GM12878 (cell line): ENCODE data around the gene CACNA1B. TPM values are rescaled to one million over a fixed set of nuclear protein-coding genes. Genes with fewer than 3 reads are reported as not detected.

Experiments used
- ATAC-seq: fragments of 200-7000 bp; cut with Tn5 transposase; 3 replicates; pipeline ENCODE4 v1.9.1; 2020; ENCODE audit warnings: mild to moderate bottlenecking, moderate library complexity
- BruUV-seq: library from RNA; stranded (reverse); fragments of 400-500 nt; replicated peaks from 2 replicates; lab custom pipeline; 2021; lab: Mats Ljungman, UMichigan
- CTCF ChIA-PET: fragments of 300-600 bp; sonication (Branson Sonifier 250); formaldehyde crosslinking; extraction: SDS; loops from one replicate; lab custom pipeline; 2021; ENCODE audit warnings: inconsistent platforms; lab: Yijun Ruan, JAX
- POLR2A ChIA-PET: fragments of 350-600 bp; formaldehyde crosslinking; extraction: SDS; loops from one replicate; lab custom pipeline; 2021; ENCODE audit warnings: inconsistent platforms; lab: Charles Lee
- RAD21 ChIA-PET: fragments of 300-600 bp; sonication (Branson Sonifier 250); formaldehyde crosslinking; loops from one replicate; lab custom pipeline; 2023; ENCODE audit warnings: antibody characterized with exemption; ENCODE audit not compliant: unreplicated experiment; lab: Charles Lee
- SMC1A ChIA-PET: fragments of 300-600 bp; sonication (Branson Sonifier 250); formaldehyde crosslinking; loops from one replicate; lab custom pipeline; 2023; ENCODE audit not compliant: unreplicated experiment, uncharacterized antibody; lab: Charles Lee
- DNase-seq: peaks from one replicate; pipeline ENCODE4 v3.0.0-alpha.2; 2011; ENCODE audit warnings: low read depth, low spot score
- FAIRE-seq: peaks from 3 replicates; lab custom pipeline; 2011; peaks lifted over from hg19 to GRCh38; lab: Jason Lieb, UNC
- H2AFZ ChIP-seq: 2 replicates; pipeline ENCODE4 v1.6.0; 2011; ENCODE audit warnings: low read depth, low read length, control low read depth; ENCODE audit not compliant: control insufficient read depth
- H3K27ac ChIP-seq: 2 replicates; pipeline ENCODE4 v1.5.1; 2011; ENCODE audit warnings: control low read depth; ENCODE audit not compliant: control insufficient read depth, insufficient read depth
- H3K27me3 ChIP-seq, 2 experiments: replicated peaks in 1 of 2; 2 replicates each; pipeline versions ENCODE4 v1.6.0 to v1.6.1; 2011; ENCODE audit warnings: low read length in 1 of 2; ENCODE audit not compliant: control insufficient read depth in 2 of 2, insufficient read depth in 2 of 2
- H3K36me3 ChIP-seq, 2 experiments: 2 replicates each; pipeline ENCODE4 v1.5.1; 2011; ENCODE audit warnings: low read length in 1 of 2; ENCODE audit not compliant: control insufficient read depth in 2 of 2, insufficient read depth in 2 of 2
- H3K4me1 ChIP-seq: 2 replicates; pipeline ENCODE4 v1.6.1; 2011; ENCODE audit warnings: mild to moderate bottlenecking, low read length, moderate library complexity, mixed read lengths; ENCODE audit not compliant: control insufficient read depth, insufficient read depth
- H3K4me2 ChIP-seq: 2 replicates; pipeline ENCODE4 v1.6.0; 2011; ENCODE audit warnings: control low read depth; ENCODE audit not compliant: control insufficient read depth, insufficient read depth
- H3K4me3 ChIP-seq: fragments of 200-600 bp; sonication (generic); 2 replicates; pipeline ENCODE4 v1.5.1; 2016
- H3K79me2 ChIP-seq: 2 replicates; pipeline ENCODE4 v1.6.0; 2011; ENCODE audit warnings: low read length; ENCODE audit not compliant: control insufficient read depth, insufficient read depth
- H3K9ac ChIP-seq: 2 replicates; pipeline ENCODE4 v1.8.0; 2011; ENCODE audit warnings: low read length, control low read depth, mixed read lengths; ENCODE audit not compliant: control insufficient read depth, insufficient read depth
- H3K9me3 ChIP-seq: replicated peaks from 3 replicates; pipeline ENCODE4 v1.5.1; 2011; ENCODE audit warnings: mild to moderate bottlenecking, low read length; ENCODE audit not compliant: control insufficient read depth, insufficient read depth
- H4K20me1 ChIP-seq: 2 replicates; pipeline ENCODE4 v1.6.0; 2011; ENCODE audit not compliant: control insufficient read depth, insufficient read depth
- BACH1 ChIP-seq: fragments of 450-650 bp; IDR thresholded peaks from 2 replicates; pipeline ENCODE4 v1.6.1; 2017; ENCODE audit warnings: mild to moderate bottlenecking, borderline replicate concordance
- EGR1 ChIP-seq, 2 experiments: IDR thresholded peaks; 1 replicate in 1 of 2; 2 replicates in 1 of 2; pipeline ENCODE4 v1.6.1; 2011 to 2012; ENCODE audit warnings: low read depth in 2 of 2, low read length in 2 of 2, borderline replicate concordance in 1 of 2, mild to moderate bottlenecking in 1 of 2, moderate library complexity in 1 of 2
- ETV6 ChIP-seq, 2 experiments: fragments of 450-650 bp in 1 of 2; IDR thresholded peaks in 1 of 2; conservative IDR thresholded peaks in 1 of 2; 2 replicates each; pipeline ENCODE4 v1.6.1; 2014; ENCODE audit warnings: antibody characterized with exemption in 1 of 2, borderline replicate concordance in 1 of 2, low read depth in 1 of 2, mild to moderate bottlenecking in 1 of 2, moderate library complexity in 1 of 2
- GABPA ChIP-seq: IDR thresholded peaks from 2 replicates; pipeline ENCODE4 v1.6.1; 2014; ENCODE audit warnings: antibody characterized with exemption, low read depth, mild to moderate bottlenecking, inconsistent platforms
- HCFC1 ChIP-seq: fragments of 150-350 bp; IDR thresholded peaks from 2 replicates; pipeline ENCODE4 v1.6.1; 2014; ENCODE audit warnings: low read length
- JUND ChIP-seq: IDR thresholded peaks from 2 replicates; pipeline ENCODE4 v1.6.1; 2012; ENCODE audit warnings: low read depth, mild to moderate bottlenecking, low read length, improper control_type of control experiment, moderate library complexity
- NR2C2 ChIP-seq: IDR thresholded peaks from 2 replicates; pipeline ENCODE4 v1.6.1; 2011; ENCODE audit warnings: borderline replicate concordance, low read depth; ENCODE audit not compliant: control insufficient read depth, insufficient read length
- PAX8 ChIP-seq: fragments of 450-650 bp; IDR thresholded peaks from 2 replicates; pipeline ENCODE4 v1.6.1; 2017; ENCODE audit warnings: mild to moderate bottlenecking, moderate library complexity
- RB1 ChIP-seq: fragments of 450-650 bp; formaldehyde crosslinking; IDR thresholded peaks from 2 replicates; pipeline ENCODE4 v1.6.1; 2017; ENCODE audit warnings: mild to moderate bottlenecking, borderline replicate concordance
- RELA ChIP-seq: fragments of 450-650 bp; IDR thresholded peaks from 2 replicates; pipeline ENCODE4 v1.8.0; 2014; ENCODE audit warnings: borderline replicate concordance; ENCODE audit not compliant: partially characterized antibody
- RUNX3 ChIP-seq: IDR thresholded peaks from 2 replicates; pipeline ENCODE4 v1.6.1; 2012; ENCODE audit warnings: low read length, inconsistent platforms
- TCF3 ChIP-seq: IDR thresholded peaks from 2 replicates; pipeline ENCODE4 v1.6.1; 2012; ENCODE audit warnings: low read depth, mild to moderate bottlenecking, low read length, borderline replicate concordance; ENCODE audit not compliant: insufficient read depth
- WGBS: methylation state at CpG from one replicate; pipeline ENCODE4 v1.1.6; 2016; ENCODE audit warnings: low lambda C conversion rate; ENCODE audit not compliant: insufficient replicate concordance, insufficient coverage; ENCODE audit errors: missing lambda C conversion rate; 5-methylcytosine and 5-hydroxymethylcytosine counted together
- in situ Hi-C: fragments of 300-500 bp; cut with MboI; formaldehyde crosslinking; loops from 9 replicates; pipeline ENCODE4 v1.14.3; 2018; ENCODE audit warnings: mixed read lengths
- intact Hi-C: fragments of 100-400 bp; cut with micrococcal nuclease; formaldehyde crosslinking; loops from one replicate; pipeline ENCODE4 v1.14.2; 2022; ENCODE audit not compliant: unreplicated experiment
- polyA plus RNA-seq, 11 experiments: library from polyadenylated mRNA; depleted of rRNA in 4 of 11; unstranded in 6 of 11; stranded (reverse) in 5 of 11; fragments of >200 nt; fragmentation: Nextera tagmentation in 4 of 11; fragmentation: Illumina TruSeq in 1 of 11; extraction: Ambion mirVana in 4 of 11; extraction: Trizol in 1 of 11; gene quantifications; 1 replicate in 1 of 11; 2 replicates in 10 of 11; pipeline versions ENCODE4 v1.2.1 to v1.2.3, GENCODE V29; 2011 to 2016; ENCODE audit warnings: inconsistent platforms in 2 of 11, missing spikeins in 2 of 11, low read depth in 1 of 11
- total RNA-seq, 4 experiments: library from RNA; depleted of rRNA in 3 of 4; stranded (reverse); fragments of >200 nt in 3 of 4; fragmentation: Illumina TruSeq in 1 of 4; extraction: Trizol in 1 of 4; gene quantifications; 2 replicates each; pipeline versions ENCODE4 v1.2.1 to v1.2.3, GENCODE V29; 2013 to 2021
- TF ChIP-seq, protein P1 (sequence below): fragments of 450-650 bp; IDR thresholded peaks from 2 replicates; pipeline ENCODE4 v1.6.1; 2016; ENCODE audit warnings: mild to moderate bottlenecking, moderate library complexity, borderline replicate concordance
- TF ChIP-seq, protein P2 (sequence below): fragments of 450-650 bp; IDR thresholded peaks from 2 replicates; pipeline ENCODE4 v1.6.1; 2016; ENCODE audit warnings: mild to moderate bottlenecking
- TF ChIP-seq, protein P3 (sequence below): fragments of 450-650 bp; IDR thresholded peaks from 2 replicates; pipeline ENCODE4 v1.6.1; 2017; ENCODE audit warnings: mild to moderate bottlenecking, moderate library complexity

The CACNA1B gene
- total and polyA plus RNA-seq, 10 of the 15 experiments (the other 5 are each of a cell fraction or from before 2014, with no cell fraction given) = 0.01 to 0.03 (median 0.01) TPM; not detected in 7

DNA sequence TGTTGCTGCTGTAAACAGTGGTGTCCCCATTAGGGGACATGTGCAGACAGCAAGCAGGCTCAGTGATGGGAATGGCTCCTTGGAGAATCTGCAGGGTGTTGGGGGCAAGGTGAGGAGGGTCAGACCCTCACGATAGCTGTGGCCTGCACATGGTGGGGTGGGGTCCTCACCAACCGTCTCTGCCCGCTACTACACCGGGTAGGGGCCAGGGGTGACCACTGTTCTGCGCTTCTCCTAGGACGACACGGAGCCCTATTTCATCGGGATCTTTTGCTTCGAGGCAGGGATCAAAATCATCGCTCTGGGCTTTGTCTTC is 4.9 kb downstream of the CACNA1B start:
- FAIRE-seq = no peak
- POLR2A ChIA-PET = no interaction called here
- intact Hi-C loops (no loop called here), in situ Hi-C loops (no loop called here)
- 33% methylated on average over 10 of the region's 10 CpGs for WGBS
- RAD21 ChIA-PET = no interaction called here
- BruUV-seq = no TSS peak
- H3K27ac ChIP-seq = no peak overlapping the region
- no peaks in the 10 kb centered on the region for H3K36me3 ChIP-seq
- no peak for ATAC-seq
- CTCF ChIA-PET = no interaction called here
- H2AFZ ChIP-seq = no peak overlapping the region
- no peaks in the 10 kb centered on the region; a peak in 2 of 4 replicates for H3K27me3 ChIP-seq
- H3K79me2 ChIP-seq = no peaks in the 10 kb centered on the region
- SMC1A ChIA-PET = no interaction called here
- H3K4me3 ChIP-seq = no peak overlapping the region
- no peak overlapping the region for H3K9ac ChIP-seq
- no peaks in the 10 kb centered on the region for H3K4me1 ChIP-seq
- no peaks in the 10 kb centered on the region; the same call in 2 of the 3 replicates for H3K9me3 ChIP-seq
- H3K4me2 ChIP-seq = no peak overlapping the region
- H4K20me1 ChIP-seq = no peaks in the 10 kb centered on the region
- DNase-seq = no peak
- no peak for TF ChIP-seq GABPA
- no peak for TF ChIP-seq EGR1 (IDR thresholded peaks at IDR 0.05; ENCODE audit: borderline replicate concordance in 1 of 2, low read depth in 2 of 2, low read length in 2 of 2)
- no peak for TF ChIP-seq BACH1
- TF ChIP-seq, protein P1, sequence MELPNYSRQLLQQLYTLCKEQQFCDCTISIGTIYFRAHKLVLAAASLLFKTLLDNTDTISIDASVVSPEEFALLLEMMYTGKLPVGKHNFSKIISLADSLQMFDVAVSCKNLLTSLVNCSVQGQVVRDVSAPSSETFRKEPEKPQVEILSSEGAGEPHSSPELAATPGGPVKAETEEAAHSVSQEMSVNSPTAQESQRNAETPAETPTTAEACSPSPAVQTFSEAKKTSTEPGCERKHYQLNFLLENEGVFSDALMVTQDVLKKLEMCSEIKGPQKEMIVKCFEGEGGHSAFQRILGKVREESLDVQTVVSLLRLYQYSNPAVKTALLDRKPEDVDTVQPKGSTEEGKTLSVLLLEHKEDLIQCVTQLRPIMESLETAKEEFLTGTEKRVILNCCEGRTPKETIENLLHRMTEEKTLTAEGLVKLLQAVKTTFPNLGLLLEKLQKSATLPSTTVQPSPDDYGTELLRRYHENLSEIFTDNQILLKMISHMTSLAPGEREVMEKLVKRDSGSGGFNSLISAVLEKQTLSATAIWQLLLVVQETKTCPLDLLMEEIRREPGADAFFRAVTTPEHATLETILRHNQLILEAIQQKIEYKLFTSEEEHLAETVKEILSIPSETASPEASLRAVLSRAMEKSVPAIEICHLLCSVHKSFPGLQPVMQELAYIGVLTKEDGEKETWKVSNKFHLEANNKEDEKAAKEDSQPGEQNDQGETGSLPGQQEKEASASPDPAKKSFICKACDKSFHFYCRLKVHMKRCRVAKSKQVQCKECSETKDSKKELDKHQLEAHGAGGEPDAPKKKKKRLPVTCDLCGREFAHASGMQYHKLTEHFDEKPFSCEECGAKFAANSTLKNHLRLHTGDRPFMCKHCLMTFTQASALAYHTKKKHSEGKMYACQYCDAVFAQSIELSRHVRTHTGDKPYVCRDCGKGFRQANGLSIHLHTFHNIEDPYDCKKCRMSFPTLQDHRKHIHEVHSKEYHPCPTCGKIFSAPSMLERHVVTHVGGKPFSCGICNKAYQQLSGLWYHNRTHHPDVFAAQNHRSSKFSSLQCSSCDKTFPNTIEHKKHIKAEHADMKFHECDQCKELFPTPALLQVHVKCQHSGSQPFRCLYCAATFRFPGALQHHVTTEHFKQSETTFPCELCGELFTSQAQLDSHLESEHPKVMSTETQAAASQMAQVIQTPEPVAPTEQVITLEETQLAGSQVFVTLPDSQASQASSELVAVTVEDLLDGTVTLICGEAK = no peak
- TF ChIP-seq RUNX3 = no peak
- TF ChIP-seq JUND = no peak
- TF ChIP-seq RB1 = no peak
- TF ChIP-seq, protein P2, sequence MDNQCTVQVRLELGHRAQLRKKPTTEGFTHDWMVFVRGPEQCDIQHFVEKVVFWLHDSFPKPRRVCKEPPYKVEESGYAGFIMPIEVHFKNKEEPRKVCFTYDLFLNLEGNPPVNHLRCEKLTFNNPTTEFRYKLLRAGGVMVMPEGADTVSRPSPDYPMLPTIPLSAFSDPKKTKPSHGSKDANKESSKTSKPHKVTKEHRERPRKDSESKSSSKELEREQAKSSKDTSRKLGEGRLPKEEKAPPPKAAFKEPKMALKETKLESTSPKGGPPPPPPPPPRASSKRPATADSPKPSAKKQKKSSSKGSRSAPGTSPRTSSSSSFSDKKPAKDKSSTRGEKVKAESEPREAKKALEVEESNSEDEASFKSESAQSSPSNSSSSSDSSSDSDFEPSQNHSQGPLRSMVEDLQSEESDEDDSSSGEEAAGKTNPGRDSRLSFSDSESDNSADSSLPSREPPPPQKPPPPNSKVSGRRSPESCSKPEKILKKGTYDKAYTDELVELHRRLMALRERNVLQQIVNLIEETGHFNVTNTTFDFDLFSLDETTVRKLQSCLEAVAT = no peak
- TF ChIP-seq TCF3 = no peak
- no peak for TF ChIP-seq HCFC1
- no peak for TF ChIP-seq RELA
- TF ChIP-seq ETV6 (conservative IDR thresholded peaks at IDR 0.05 in 1 of 2, IDR thresholded peaks at IDR 0.05 in 1 of 2; ENCODE audit: borderline replicate concordance in 1 of 2, low read depth in 1 of 2) = no peak
- TF ChIP-seq, protein P3, sequence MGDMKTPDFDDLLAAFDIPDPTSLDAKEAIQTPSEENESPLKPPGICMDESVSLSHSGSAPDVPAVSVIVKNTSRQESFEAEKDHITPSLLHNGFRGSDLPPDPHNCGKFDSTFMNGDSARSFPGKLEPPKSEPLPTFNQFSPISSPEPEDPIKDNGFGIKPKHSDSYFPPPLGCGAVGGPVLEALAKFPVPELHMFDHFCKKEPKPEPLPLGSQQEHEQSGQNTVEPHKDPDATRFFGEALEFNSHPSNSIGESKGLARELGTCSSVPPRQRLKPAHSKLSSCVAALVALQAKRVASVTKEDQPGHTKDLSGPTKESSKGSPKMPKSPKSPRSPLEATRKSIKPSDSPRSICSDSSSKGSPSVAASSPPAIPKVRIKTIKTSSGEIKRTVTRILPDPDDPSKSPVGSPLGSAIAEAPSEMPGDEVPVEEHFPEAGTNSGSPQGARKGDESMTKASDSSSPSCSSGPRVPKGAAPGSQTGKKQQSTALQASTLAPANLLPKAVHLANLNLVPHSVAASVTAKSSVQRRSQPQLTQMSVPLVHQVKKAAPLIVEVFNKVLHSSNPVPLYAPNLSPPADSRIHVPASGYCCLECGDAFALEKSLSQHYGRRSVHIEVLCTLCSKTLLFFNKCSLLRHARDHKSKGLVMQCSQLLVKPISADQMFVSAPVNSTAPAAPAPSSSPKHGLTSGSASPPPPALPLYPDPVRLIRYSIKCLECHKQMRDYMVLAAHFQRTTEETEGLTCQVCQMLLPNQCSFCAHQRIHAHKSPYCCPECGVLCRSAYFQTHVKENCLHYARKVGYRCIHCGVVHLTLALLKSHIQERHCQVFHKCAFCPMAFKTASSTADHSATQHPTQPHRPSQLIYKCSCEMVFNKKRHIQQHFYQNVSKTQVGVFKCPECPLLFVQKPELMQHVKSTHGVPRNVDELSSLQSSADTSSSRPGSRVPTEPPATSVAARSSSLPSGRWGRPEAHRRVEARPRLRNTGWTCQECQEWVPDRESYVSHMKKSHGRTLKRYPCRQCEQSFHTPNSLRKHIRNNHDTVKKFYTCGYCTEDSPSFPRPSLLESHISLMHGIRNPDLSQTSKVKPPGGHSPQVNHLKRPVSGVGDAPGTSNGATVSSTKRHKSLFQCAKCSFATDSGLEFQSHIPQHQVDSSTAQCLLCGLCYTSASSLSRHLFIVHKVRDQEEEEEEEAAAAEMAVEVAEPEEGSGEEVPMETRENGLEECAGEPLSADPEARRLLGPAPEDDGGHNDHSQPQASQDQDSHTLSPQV = no peak
- no peak for TF ChIP-seq PAX8
- no peak for TF ChIP-seq NR2C2
